ENCODE data around the gene TMEM89. TPM values are rescaled to one million over a fixed set of nuclear protein-coding genes. Genes with fewer than 3 reads are reported as not detected.

Gene TMEM89
- total and polyA plus RNA-seq, 2 of the 13 experiments (the other 11 are each of a cell fraction or from before 2014, with no cell fraction given), result 0.31 to 0.59 TPM

- no peak for TF ChIP-seq ZNF124 (CRISPR knock-in tag; IDR thresholded peaks at IDR 0.05)
- TF ChIP-seq SUZ12 (IDR thresholded peaks at IDR 0.05; ENCODE audit: low read depth, low read length), result no peak
- TF ChIP-seq KIAA2018 (CRISPR knock-in tag; IDR thresholded peaks at IDR 0.05; ENCODE audit: borderline replicate concordance), result no peak
- no peak for TF ChIP-seq ZNF703 (CRISPR knock-in tag; IDR thresholded peaks at IDR 0.05; ENCODE audit: borderline replicate concordance)
- TF ChIP-seq SAP130 (CRISPR knock-in tag; IDR thresholded peaks at IDR 0.05; ENCODE audit: low read depth), result peak; percentile 39; the same call in 1 of the 2 replicates
- no peak for TF ChIP-seq HOXA5 (CRISPR knock-in tag; IDR thresholded peaks at IDR 0.05)
- TF ChIP-seq ZNF616 (CRISPR knock-in tag; IDR thresholded peaks at IDR 0.05; ENCODE audit: low read depth), result no peak
- TF ChIP-seq ZNF234 (CRISPR knock-in tag; conservative IDR thresholded peaks at IDR 0.05), result 0 out of 2 replicates have a peak, but pooled peaks have one; percentile 33
- TF ChIP-seq ZFP36L1 (CRISPR knock-in tag; IDR thresholded peaks at IDR 0.05), result no peak
- TF ChIP-seq PRDM10 (CRISPR knock-in tag; IDR thresholded peaks at IDR 0.05; ENCODE audit: low read depth), result no peak
- no peak for TF ChIP-seq ZFP37 (CRISPR knock-in tag; IDR thresholded peaks at IDR 0.05; ENCODE audit: borderline replicate concordance)
- TF ChIP-seq MTA3 (CRISPR knock-in tag; IDR thresholded peaks at IDR 0.05), result no peak
- TF ChIP-seq JDP2 (CRISPR knock-in tag; IDR thresholded peaks at IDR 0.05; ENCODE audit: borderline replicate concordance), result no peak
- 0 out of 2 replicates have a peak, but pooled peaks have one; percentile 28 for TF ChIP-seq MXD4 (CRISPR knock-in tag; IDR thresholded peaks at IDR 0.05)
- 0 out of 2 replicates have a peak, but pooled peaks have one; percentile 25 for TF ChIP-seq MAZ (IDR thresholded peaks at IDR 0.05; ENCODE audit: borderline replicate concordance, low read depth, low read length)
- TF ChIP-seq MAZ (CRISPR knock-in tag; IDR thresholded peaks at IDR 0.05; ENCODE audit: low read depth), result peak; percentile 58; the same call in 1 of the 2 replicates
Observed at GRCh38 chr3:48656061-48656840, 34.7 kb upstream of the TMEM89 start (continued).
